HG03039 (cell line): ENCODE results near the gene COL27A1.
"Not testable (repeated sequence)": the region's sequence is repeated elsewhere in the genome, so short reads cannot be mapped to it uniquely, and the experiment has no call there.

Experiments
- ATAC-seq: cut with Tn5 transposase; IDR thresholded peaks from one replicate; pipeline ENCODE4 v1.9.1; 2021; ENCODE audit warnings: mild to moderate bottlenecking, moderate library complexity; ENCODE audit not compliant: unreplicated experiment

Gene COL27A1

DNA sequence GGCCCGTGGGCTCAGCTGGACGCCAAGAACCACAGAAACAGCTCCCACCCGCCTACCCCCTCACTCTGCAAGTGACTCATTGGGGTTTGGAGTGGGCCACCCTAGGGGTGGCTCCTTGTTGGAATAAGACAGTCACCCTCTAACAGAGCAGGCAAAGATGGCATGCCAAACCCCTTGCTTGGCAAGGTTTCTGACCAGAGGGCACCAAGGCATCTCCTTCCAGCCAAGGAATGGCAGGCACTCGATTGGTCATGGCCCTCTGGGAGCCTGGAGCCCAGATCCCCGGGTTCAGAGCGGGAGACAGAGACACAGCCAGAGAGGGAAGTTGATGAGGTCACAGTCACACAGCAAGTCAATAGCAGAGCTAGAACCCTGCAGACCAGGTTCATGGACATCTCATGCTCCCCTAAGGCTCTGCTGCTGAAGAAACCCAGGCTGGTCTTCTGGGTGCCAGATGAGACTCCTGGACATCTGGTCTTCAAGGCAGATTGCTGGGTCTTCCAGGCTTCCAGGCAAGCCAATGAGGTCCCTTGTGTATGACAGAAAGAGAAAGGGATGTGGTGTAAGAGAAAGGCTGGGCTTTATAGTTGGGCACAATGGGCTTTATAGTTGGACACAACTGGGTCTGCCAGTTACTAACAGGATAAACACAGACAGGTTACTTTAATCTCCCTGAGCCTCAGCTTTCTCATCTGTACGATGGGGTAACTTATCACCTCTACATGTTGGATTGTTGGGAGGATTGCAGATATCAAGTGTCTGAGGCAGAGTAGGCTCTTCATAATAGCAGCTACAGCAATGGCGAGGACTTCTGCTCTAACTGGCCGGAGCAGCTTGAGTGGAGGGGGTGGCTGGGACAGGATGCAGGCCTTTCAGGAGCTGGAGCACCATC lies 33.0 kb upstream of the COL27A1 start:
- no peak for ATAC-seq

- no peak for ATAC-seq
Measured at GRCh38 chr9:114123031-114123977, 32.0 kb upstream of the COL27A1 start.

DNA sequence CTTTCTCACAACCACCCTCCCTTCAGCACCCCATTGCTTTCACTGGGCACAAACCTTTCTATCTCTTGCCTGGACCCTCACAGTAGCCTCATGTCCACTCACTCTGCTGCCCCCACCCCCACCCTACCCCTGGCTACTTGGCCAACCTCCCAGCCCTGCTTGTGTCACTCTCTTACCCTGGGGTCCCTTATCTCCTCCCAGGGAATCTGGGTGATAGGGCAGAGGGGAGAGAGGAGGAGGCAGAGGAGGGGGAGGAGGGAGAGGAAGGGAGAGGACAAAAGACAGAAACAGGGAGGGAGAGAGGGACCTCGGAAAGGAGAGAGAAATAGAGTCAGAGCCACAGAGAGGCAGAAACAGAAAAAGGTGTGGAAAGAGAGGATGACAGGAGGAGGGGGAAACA lies 31.2 kb upstream of the COL27A1 start:
- ATAC-seq: no peak

GRCh38 chr9:114124666-114125475 lies 30.5 kb upstream of the COL27A1 start:
- no peak for ATAC-seq

DNA sequence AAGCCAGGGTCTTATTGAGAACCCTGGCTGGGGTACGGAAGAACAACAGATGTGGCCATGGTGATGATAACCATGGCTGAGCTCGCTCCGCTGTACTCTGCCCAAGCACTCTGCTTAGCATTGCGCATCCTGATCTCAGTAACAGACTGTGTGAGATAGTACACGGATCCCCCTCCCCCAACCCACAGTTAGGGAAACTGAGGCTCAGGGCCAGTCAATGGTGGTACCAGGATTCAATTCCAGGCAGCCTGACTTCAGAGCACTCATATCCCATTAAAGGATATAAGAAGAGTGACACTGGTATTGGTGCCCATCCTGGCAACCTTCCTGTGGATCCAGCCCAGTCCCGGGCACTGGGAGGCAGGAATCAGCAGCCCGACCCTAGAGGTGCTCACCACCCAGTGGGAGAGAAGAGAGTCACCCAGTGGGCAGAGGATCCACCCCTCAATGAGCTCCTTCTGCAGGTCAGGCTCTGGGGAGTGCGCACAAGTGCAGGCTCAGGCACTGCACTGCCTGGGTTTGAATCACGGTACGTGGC lies 29.8 kb upstream of the COL27A1 start:
- no peak for ATAC-seq

- no peak for ATAC-seq
Measured at GRCh38 chr9:114126247-114127060, 28.9 kb upstream of the COL27A1 start.

DNA sequence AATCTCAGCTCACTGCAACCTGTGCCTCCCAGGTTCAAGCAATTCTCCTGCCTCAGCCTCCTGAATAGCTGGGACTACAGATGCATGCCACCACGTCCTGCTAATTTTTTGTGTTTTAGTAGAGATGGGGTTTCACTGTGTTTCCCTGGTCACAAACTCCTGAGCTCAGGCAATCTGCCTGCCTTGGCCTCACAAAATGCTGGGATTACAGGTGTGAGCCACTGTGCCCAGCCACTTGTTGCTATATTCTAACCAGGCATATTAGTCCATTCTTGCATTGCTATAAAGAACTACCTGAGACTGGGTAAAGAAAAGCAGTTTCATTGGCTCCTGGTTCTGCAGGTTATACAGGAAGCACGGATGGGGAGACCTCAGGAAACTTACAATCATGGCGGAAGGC lies 26.6 kb upstream of the COL27A1 start:
- not testable (repeated sequence) for ATAC-seq

GRCh38 chr9:114130141-114130540 lies 25.2 kb upstream of the COL27A1 start:
- no peak for ATAC-seq

GRCh38 chr9:114130624-114131277 lies 24.6 kb upstream of the COL27A1 start:
- ATAC-seq: no peak

GRCh38 chr9:114131808-114132549 lies 23.4 kb upstream of the COL27A1 start:
- ATAC-seq: no peak

- no peak for ATAC-seq
Measured at GRCh38 chr9:114132550-114132918, 22.8 kb upstream of the COL27A1 start.

DNA sequence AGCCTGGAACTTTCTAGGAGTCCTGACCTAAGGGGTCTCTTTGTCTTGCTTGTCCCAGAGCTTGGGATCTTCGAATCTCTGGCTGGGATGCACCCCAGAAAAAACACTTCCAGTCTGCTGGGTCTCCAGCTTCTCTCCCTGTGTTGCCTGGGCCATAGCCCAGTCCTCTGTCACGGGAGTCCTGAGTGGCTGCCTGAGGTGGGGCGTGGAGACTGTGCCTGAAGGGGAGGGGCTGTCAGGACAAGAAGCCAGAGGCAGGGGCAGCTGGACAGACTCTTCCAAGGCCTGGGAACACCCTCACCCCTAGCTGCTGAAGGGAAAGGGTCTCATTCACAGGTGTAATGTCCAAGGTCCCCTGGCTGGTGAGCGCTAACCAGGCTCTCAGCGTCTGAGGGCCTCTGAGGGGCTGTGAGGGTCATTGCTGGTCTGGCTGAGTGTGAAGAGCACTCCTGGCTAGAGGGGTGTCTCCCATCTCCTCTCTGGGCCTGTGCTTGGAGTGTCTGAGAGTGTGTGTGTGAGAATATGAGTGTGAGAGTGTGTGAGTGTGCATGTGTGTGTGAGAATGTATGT lies 20.4 kb upstream of the COL27A1 start:
- ATAC-seq: no peak

DNA sequence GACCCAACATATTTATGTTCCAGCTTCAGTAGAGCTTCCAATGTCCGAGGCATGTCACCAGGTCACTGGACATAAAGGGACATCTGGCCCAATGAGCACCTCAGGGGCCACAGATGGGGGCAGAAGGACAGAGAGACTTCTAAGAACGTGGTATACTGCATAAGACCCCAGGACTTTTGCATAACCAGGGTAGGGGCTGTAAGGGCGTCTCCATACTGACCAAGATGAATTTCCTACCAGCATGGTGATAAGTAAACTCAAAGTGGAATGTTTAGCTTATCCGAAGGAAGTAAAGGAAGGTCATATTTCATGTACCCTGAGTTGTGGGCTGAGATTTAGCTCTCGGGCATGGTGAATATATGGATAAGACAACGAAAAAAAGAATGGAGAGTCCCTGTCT lies 17.5 kb upstream of the COL27A1 start:
- no peak for ATAC-seq

- ATAC-seq: no peak
Measured at GRCh38 chr9:114138552-114138971, 16.8 kb upstream of the COL27A1 start.

GRCh38 chr9:114139071-114139470 lies 16.3 kb upstream of the COL27A1 start:
- ATAC-seq: no peak

DNA sequence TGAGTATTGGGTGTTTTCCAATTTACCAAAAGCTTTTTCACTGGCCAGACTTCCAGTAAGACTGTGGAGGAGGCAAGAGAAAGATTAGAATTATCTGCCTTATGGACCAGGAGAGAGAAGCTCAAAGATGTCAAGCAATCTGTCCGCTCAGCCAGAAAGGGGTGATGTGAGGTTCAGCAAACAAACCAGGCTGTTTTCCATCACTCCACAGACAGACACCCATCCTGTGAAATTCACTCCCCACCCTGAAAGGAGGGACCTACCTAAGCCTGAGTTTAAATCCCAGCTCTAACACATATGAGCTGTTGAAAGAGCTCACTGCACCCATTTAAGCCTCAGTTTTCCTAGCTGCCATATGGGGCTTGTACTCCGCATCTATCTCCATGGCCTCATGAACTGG lies 14.9 kb upstream of the COL27A1 start:
- ATAC-seq: no peak

- no peak for ATAC-seq
Measured at GRCh38 chr9:114140850-114141249, 14.5 kb upstream of the COL27A1 start.
